ENCODE measurements around the gene OR1G1.
"Not testable (repeated sequence)": the region's sequence is repeated elsewhere in the genome, so short reads cannot be mapped to it uniquely, and the experiment has no call there.

Gene OR1G1

GRCh38 chr17:3127451-3127850, at the start of gene OR1G1:
TSS of gene OR1G1 (minus strand) at chr17:3127551. CDS start at chr17:3127551, 0 bp downstream.
- DNase-seq (ENCODE audit: low read depth in 2 of 3, low spot score in 1 of 3): no peak

DNA sequence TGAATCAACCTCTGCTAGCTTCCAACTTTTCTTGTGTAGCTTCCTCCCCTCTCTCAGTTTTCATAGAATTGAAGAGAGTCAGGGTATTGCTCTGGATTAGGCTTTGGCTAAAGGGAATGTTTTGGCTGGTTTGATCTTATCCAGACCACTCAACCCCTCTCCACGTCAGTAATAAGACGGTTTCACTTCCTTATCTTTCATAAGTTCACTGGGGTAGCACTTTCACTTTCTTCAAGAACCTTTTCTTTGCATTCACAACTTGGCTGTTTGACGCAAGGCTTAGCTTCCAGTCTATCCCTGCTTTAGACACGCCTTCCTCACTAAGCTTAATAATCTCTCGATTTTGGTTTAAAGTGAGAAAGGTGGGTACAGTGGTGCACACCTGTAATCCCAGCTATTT, 40.2 kb upstream of the OR1G1 start:
- DNase-seq (ENCODE audit: low read depth in 2 of 3, low spot score in 1 of 3): no peak

DNA sequence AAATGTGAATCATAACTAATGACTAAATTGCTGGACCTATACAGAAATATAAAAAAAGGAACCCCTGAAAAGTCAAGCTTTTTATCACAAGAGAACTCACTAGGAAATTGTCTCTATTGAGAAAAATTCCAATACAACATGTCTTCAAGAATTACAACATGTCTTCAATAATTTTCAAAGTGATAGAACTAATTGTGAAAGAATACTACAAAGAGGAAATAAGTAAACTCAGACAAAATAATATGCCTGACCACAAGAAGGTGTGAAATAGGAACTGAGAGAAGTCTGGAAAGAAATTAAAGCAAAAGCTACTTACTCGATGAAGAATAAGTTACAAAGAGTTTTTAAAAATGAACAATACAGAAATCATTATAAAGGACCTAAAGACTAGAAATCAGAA, 29.9 kb upstream of the OR1G1 start:
- no peak for DNase-seq (ENCODE audit: low read depth in 2 of 3, low spot score in 1 of 3)

DNA sequence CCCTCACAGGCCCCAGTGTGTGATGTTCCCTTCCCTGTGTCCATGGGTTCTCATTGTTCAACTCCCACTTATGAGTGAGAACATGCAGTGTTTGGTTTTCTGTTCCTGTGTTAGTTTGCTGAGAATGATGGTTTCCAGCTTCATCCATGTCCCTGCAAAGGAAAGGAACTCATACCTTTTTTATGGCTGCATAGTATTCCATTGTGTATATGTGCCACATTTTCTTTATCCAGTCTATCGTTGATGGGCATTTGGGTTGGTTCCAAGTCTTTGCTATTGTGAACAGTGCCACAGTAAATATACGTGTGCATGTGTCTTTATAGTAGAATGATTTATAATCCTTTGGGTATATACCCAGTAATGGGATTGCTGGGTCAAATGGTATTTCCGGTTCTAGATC, 10.1 kb upstream of the OR1G1 start:
- not testable (repeated sequence) for DNase-seq (ENCODE audit: low read depth in 2 of 3, low spot score in 1 of 3)

- DNase-seq (ENCODE audit: low read depth in 2 of 3, low spot score in 1 of 3): no peak
These were observed 23.0 kb downstream of the OR1G1 start, which contains the start of gene OR1D2 for GRCh38 chr17:3104322-3104721. TSS of gene OR1D2 (minus strand) at chr17:3104422. CDS start at chr17:3092996, 11,426 bp downstream.
